Measurements from ENCODE around the gene ZNF341. TPM values are rescaled to one million over a fixed set of nuclear protein-coding genes. Genes with fewer than 3 reads are reported as not detected.

ZNF341 gene
- total and polyA plus RNA-seq, 9 of the 15 experiments (the other 6 are each of a cell fraction or from before 2014, with no cell fraction given), result 0.08 to 2.6 (median 1.0) TPM

DNA sequence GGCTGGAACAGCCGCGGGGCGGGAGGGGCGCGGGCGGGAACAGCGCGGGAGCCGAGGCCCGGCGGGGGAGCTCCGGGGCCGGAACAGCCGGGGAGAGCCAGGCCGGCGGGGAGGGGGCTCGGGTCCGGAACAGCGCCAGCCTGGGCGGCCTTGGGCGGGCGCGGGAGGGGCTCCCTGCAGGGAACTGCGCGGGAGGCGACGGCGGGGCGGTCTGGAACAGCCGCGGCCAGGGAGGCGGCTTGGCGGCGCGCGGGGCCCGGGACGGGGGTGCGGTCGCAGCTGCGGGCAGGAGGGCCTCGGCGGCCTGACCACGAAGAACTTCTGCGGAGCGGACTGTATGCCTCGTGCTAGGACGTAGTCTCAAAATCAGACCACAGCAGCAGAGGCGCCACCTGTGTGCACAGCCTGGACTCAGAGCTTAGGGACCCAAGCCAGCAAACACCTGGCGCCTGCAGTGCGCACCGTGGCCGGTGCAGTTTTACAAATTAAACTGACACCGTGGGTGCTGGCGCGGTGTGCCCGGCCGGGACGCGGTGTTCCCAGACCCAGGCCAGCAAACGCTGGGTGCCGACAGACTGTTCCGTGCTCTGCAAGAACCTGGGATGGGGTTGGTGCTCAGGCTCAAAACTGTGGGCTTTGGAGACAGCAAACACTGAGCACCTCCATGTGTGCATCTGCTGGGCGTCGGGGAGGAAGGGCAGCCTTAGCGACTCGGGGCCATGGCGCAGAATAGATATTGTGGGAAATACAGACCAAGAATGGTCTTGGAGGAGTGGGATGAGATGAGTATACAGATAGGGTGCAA lies 572 bp downstream of the ZNF341 start (continued):
- TF ChIP-seq, protein P1, sequence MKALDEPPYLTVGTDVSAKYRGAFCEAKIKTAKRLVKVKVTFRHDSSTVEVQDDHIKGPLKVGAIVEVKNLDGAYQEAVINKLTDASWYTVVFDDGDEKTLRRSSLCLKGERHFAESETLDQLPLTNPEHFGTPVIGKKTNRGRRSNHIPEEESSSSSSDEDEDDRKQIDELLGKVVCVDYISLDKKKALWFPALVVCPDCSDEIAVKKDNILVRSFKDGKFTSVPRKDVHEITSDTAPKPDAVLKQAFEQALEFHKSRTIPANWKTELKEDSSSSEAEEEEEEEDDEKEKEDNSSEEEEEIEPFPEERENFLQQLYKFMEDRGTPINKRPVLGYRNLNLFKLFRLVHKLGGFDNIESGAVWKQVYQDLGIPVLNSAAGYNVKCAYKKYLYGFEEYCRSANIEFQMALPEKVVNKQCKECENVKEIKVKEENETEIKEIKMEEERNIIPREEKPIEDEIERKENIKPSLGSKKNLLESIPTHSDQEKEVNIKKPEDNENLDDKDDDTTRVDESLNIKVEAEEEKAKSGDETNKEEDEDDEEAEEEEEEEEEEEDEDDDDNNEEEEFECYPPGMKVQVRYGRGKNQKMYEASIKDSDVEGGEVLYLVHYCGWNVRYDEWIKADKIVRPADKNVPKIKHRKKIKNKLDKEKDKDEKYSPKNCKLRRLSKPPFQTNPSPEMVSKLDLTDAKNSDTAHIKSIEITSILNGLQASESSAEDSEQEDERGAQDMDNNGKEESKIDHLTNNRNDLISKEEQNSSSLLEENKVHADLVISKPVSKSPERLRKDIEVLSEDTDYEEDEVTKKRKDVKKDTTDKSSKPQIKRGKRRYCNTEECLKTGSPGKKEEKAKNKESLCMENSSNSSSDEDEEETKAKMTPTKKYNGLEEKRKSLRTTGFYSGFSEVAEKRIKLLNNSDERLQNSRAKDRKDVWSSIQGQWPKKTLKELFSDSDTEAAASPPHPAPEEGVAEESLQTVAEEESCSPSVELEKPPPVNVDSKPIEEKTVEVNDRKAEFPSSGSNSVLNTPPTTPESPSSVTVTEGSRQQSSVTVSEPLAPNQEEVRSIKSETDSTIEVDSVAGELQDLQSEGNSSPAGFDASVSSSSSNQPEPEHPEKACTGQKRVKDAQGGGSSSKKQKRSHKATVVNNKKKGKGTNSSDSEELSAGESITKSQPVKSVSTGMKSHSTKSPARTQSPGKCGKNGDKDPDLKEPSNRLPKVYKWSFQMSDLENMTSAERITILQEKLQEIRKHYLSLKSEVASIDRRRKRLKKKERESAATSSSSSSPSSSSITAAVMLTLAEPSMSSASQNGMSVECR (CRISPR knock-in tag; IDR thresholded peaks at IDR 0.05), result no peak; the same call in 1 of the 2 replicates
- TF ChIP-seq SRSF9 (IDR thresholded peaks at IDR 0.05; ENCODE audit: borderline replicate concordance, low read depth, low read length), result no peak
- TF ChIP-seq, protein P2, sequence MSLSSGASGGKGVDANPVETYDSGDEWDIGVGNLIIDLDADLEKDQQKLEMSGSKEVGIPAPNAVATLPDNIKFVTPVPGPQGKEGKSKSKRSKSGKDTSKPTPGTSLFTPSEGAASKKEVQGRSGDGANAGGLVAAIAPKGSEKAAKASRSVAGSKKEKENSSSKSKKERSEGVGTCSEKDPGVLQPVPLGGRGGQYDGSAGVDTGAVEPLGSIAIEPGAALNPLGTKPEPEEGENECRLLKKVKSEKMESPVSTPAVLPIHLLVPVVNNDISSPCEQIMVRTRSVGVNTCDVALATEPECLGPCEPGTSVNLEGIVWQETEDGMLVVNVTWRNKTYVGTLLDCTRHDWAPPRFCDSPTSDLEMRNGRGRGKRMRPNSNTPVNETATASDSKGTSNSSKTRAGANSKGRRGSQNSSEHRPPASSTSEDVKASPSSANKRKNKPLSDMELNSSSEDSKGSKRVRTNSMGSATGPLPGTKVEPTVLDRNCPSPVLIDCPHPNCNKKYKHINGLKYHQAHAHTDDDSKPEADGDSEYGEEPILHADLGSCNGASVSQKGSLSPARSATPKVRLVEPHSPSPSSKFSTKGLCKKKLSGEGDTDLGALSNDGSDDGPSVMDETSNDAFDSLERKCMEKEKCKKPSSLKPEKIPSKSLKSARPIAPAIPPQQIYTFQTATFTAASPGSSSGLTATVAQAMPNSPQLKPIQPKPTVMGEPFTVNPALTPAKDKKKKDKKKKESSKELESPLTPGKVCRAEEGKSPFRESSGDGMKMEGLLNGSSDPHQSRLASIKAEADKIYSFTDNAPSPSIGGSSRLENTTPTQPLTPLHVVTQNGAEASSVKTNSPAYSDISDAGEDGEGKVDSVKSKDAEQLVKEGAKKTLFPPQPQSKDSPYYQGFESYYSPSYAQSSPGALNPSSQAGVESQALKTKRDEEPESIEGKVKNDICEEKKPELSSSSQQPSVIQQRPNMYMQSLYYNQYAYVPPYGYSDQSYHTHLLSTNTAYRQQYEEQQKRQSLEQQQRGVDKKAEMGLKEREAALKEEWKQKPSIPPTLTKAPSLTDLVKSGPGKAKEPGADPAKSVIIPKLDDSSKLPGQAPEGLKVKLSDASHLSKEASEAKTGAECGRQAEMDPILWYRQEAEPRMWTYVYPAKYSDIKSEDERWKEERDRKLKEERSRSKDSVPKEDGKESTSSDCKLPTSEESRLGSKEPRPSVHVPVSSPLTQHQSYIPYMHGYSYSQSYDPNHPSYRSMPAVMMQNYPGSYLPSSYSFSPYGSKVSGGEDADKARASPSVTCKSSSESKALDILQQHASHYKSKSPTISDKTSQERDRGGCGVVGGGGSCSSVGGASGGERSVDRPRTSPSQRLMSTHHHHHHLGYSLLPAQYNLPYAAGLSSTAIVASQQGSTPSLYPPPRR (CRISPR knock-in tag; IDR thresholded peaks at IDR 0.05; ENCODE audit: borderline replicate concordance), result 0 out of 2 replicates have a peak, but pooled peaks have one; percentile 36
- no peak for TF ChIP-seq BRCA1 (IDR thresholded peaks at IDR 0.05)
- TF ChIP-seq BRCA1 (CRISPR knock-in tag; IDR thresholded peaks at IDR 0.05), result no peak
- TF ChIP-seq MEF2D (tag; conservative IDR thresholded peaks at IDR 0.05; ENCODE audit: low read depth), result no peak
- TF ChIP-seq ZNF764 (CRISPR knock-in tag; IDR thresholded peaks at IDR 0.05; ENCODE audit: low read depth), result no peak
- TF ChIP-seq, protein P3, sequence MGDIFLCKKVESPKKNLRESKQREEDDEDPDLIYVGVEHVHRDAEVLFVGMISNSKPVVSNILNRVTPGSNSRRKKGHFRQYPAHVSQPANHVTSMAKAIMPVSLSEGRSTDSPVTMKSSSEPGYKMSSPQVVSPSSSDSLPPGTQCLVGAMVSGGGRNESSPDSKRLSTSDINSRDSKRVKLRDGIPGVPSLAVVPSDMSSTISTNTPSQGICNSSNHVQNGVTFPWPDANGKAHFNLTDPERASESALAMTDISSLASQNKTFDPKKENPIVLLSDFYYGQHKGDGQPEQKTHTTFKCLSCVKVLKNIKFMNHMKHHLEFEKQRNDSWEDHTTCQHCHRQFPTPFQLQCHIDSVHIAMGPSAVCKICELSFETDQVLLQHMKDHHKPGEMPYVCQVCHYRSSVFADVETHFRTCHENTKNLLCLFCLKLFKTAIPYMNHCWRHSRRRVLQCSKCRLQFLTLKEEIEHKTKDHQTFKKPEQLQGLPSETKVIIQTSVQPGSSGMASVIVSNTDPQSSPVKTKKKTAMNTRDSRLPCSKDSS (IDR thresholded peaks at IDR 0.05; ENCODE audit: low read depth, partially characterized antibody), result no peak
- no peak for TF ChIP-seq SUPT5H (IDR thresholded peaks at IDR 0.05)
- no peak for TF ChIP-seq ZKSCAN1 (IDR thresholded peaks at IDR 0.05; ENCODE audit: low read depth, low read length)
- no peak for TF ChIP-seq GTF2A2 (tag; IDR thresholded peaks at IDR 0.05)
- peak; percentile 48; the same call in 1 of the 2 replicates for TF ChIP-seq ESRRA (IDR thresholded peaks at IDR 0.05; ENCODE audit: borderline replicate concordance, low read depth)
- no peak for TF ChIP-seq ZC3H11A (IDR thresholded peaks at IDR 0.05; ENCODE audit: low read depth, low read length)
- TF ChIP-seq NBN (IDR thresholded peaks at IDR 0.05; ENCODE audit: low read depth), result no peak
- TF ChIP-seq MXI1 (IDR thresholded peaks at IDR 0.05; ENCODE audit: low read depth, low read length), result no peak
- TF ChIP-seq MECOM (CRISPR knock-in tag; IDR thresholded peaks at IDR 0.05), result 0 out of 2 replicates have a peak, but pooled peaks have one; percentile 25
- no peak for TF ChIP-seq ZNF778 (CRISPR knock-in tag; IDR thresholded peaks at IDR 0.05)
- peak; percentile 54; the same call in 1 of the 2 replicates for TF ChIP-seq HDAC8 (tag; IDR thresholded peaks at IDR 0.05)

Measured in K562 (cell line).